ENCODE data around the gene HNRNPUL2.

GRCh38 chr11:62705880-62706849 lies 21.1 kb downstream of the HNRNPUL2 start:
- TF ChIP-seq CTCF (IDR thresholded peaks at IDR 0.05; ENCODE audit: low read depth, low read length, poor library complexity, severe bottlenecking), result no peak
- TF ChIP-seq EZH2phosphoT487 (IDR thresholded peaks at IDR 0.05; ENCODE audit: borderline replicate concordance, low read length), result no peak
